Activated CD4-positive, alpha-beta T cell treated with anti-CD3 and anti-CD28 coated beads, Interleukin-2, amount 10 ng/mL, durations not matched to agents 7 days and 5 days (primary cell): ENCODE measurements around the gene SH2D4B. TPM values are rescaled to one million over a fixed set of nuclear protein-coding genes. Genes with fewer than 3 reads are reported as not detected.

ENCODE experiments used
- CTCF ChIA-PET: fragments of 350-600 bp; sonication (Branson Sonifier 250); formaldehyde crosslinking; loops from one replicate; lab custom pipeline; 2021; ENCODE audit warnings: antibody characterized with exemption; lab: Charles Lee
- POLR2A ChIA-PET: fragments of 350-600 bp; sonication (Branson Sonifier 250); formaldehyde crosslinking; loops from one replicate; lab custom pipeline; 2021; ENCODE audit warnings: antibody characterized with exemption; lab: Charles Lee
- DNase-seq: peaks from one replicate; pipeline ENCODE4 v3.0.0-alpha.2; 2020
- H3K27ac Mint-ChIP-seq: one replicate; pipeline ENCODE4 v1.8.0; 2021; ENCODE audit warnings: mild to moderate bottlenecking, moderate library complexity, mixed read lengths
- H3K27me3 Mint-ChIP-seq: one replicate; pipeline ENCODE4 v1.8.0; 2021; ENCODE audit warnings: mixed read lengths
- H3K36me3 Mint-ChIP-seq: one replicate; pipeline ENCODE4 v1.8.0; 2021; ENCODE audit warnings: low read depth, mixed read lengths
- H3K4me1 Mint-ChIP-seq: one replicate; pipeline ENCODE4 v1.8.0; 2021; ENCODE audit warnings: mixed read lengths
- H3K4me3 Mint-ChIP-seq: one replicate; pipeline ENCODE4 v1.8.0; 2021; ENCODE audit warnings: mild to moderate bottlenecking, moderate library complexity, mixed read lengths
- H3K9me3 Mint-ChIP-seq: one replicate; pipeline ENCODE4 v1.8.0; 2021; ENCODE audit warnings: mixed read lengths
- total RNA-seq, 2 experiments: library from RNA; stranded (reverse); gene quantifications; one replicate each; pipeline ENCODE4 v1.2.3, GENCODE V29; 2021

Gene SH2D4B
- total RNA-seq: under 1 TPM; 0.07 to 0.10 TPM

- Mint-ChIP-seq H3K27ac (peak within 1 kb of the TSS; percentile 94), H3K9me3 (no peaks in the 10 kb centered on the region), H3K4me3 (peak within 1 kb of the TSS; percentile 58), H3K27me3 (no peaks in the 10 kb centered on the region), H3K36me3 (peaks cover 3% of the 10 kb centered on the region), H3K4me1 (peaks cover 21% of the 10 kb centered on the region)
- DNase-seq: no peak
- CTCF ChIA-PET: interaction anchor here (1.1 to 1.7 kb wide), 3 partner anchors 9 to 94 kb away, joined by 4 to 10 read pairs (median 5); no protein-coding TSS in a partner anchor
- POLR2A ChIA-PET: no interaction called here
These were observed at the start of gene SH2D4B for GRCh38 chr10:80537736-80538480. Gene SH2D4B (plus strand): TSS chr10:80537902. CDS start chr10:80538332, 430 bp downstream.

- peaks cover 84% of the 10 kb centered on the region for H3K36me3 Mint-ChIP-seq
- POLR2A ChIA-PET: no interaction called here
- no peaks in the 10 kb centered on the region for H3K9me3 Mint-ChIP-seq
- peak overlapping the region; percentile 89 for H3K27ac Mint-ChIP-seq
- no peaks in the 10 kb centered on the region for H3K27me3 Mint-ChIP-seq
- H3K4me3 Mint-ChIP-seq: peak overlapping the region; percentile 64
- DNase-seq: no peak
- peaks cover 99% of the 10 kb centered on the region for H3K4me1 Mint-ChIP-seq
- CTCF ChIA-PET: interaction anchor here (1.2 to 7.9 kb wide), 6 partner anchors 10 to 81 kb away, joined by 3 to 58 read pairs (median 6); partner anchors contain the start of gene PRXL2A
These were observed 49.1 kb upstream of the SH2D4B start for GRCh38 chr10:80488539-80489066.

- ChIA-PET CTCF (interaction anchor here (1.2 to 7.9 kb wide), 5 partner anchors 9 to 81 kb away, joined by 3 to 58 read pairs (median 6); partner anchors contain the start of gene PRXL2A), POLR2A (no interaction called here)
- Mint-ChIP-seq H3K36me3 (peaks cover 85% of the 10 kb centered on the region), H3K27ac (peak overlapping the region; percentile 38), H3K4me3 (peak overlapping the region; percentile 6), H3K4me1 (peaks cover 100% of the 10 kb centered on the region), H3K27me3 (no peaks in the 10 kb centered on the region), H3K9me3 (no peaks in the 10 kb centered on the region)
- DNase-seq: no peak
These were observed 48.2 kb upstream of the SH2D4B start for GRCh38 chr10:80489371-80490112.

- ChIA-PET POLR2A (no interaction called here), CTCF (interaction anchor here (1.0 to 1.9 kb wide), 6 partner anchors 9 to 47 kb away, joined by 3 to 5 read pairs (median 3); no protein-coding TSS in a partner anchor)
- Mint-ChIP-seq H3K36me3 (peaks cover 86% of the 10 kb centered on the region), H3K27ac (peak overlapping the region; percentile 70), H3K4me1 (peaks cover 100% of the 10 kb centered on the region), H3K9me3 (peaks cover 4% of the 10 kb centered on the region), H3K4me3 (no peak overlapping the region), H3K27me3 (no peaks in the 10 kb centered on the region)
- DNase-seq: no peak
These were observed 46.2 kb upstream of the SH2D4B start for GRCh38 chr10:80491251-80492102.

- Mint-ChIP-seq H3K4me1 (peaks cover 100% of the 10 kb centered on the region), H3K36me3 (peaks cover 94% of the 10 kb centered on the region), H3K9me3 (peaks cover 5% of the 10 kb centered on the region), H3K4me3 (peak overlapping the region; percentile 3), H3K27me3 (no peaks in the 10 kb centered on the region), H3K27ac (peak overlapping the region; percentile 78)
- ChIA-PET POLR2A (no interaction called here), CTCF (interaction anchor here (0.6 to 1.9 kb wide), 9 partner anchors 9 to 32 kb away, joined by 3 to 9 read pairs (median 3); no protein-coding TSS in a partner anchor)
- no peak for DNase-seq
These were observed 44.7 kb upstream of the SH2D4B start for GRCh38 chr10:80492848-80493521.

- Mint-ChIP-seq H3K9me3 (peaks cover 5% of the 10 kb centered on the region), H3K4me3 (peak overlapping the region; percentile 37), H3K36me3 (peaks cover 94% of the 10 kb centered on the region), H3K27me3 (no peaks in the 10 kb centered on the region), H3K27ac (peak overlapping the region; percentile 78), H3K4me1 (peaks cover 100% of the 10 kb centered on the region)
- ChIA-PET POLR2A (no interaction called here), CTCF (interaction anchor here (0.9 to 1.9 kb wide), 5 partner anchors 10 to 33 kb away, joined by 3 to 9 read pairs (median 3); no protein-coding TSS in a partner anchor)
- DNase-seq: peak; percentile 49
These were observed 44.1 kb upstream of the SH2D4B start for GRCh38 chr10:80493522-80494051.

GRCh38 chr10:80496555-80497172 is 41.0 kb upstream of the SH2D4B start:
- peak overlapping the region; percentile 2 for H3K4me3 Mint-ChIP-seq
- H3K36me3 Mint-ChIP-seq: peaks cover 87% of the 10 kb centered on the region

GRCh38 chr10:80497187-80498077 is 40.3 kb upstream of the SH2D4B start:
- peaks cover 85% of the 10 kb centered on the region for H3K36me3 Mint-ChIP-seq
- peaks cover 98% of the 10 kb centered on the region for H3K4me1 Mint-ChIP-seq
- H3K27me3 Mint-ChIP-seq: no peaks in the 10 kb centered on the region
- ChIA-PET CTCF (interaction anchor here (0.6 to 9.8 kb wide), 11 partner anchors 8 to 115 kb away, joined by 3 to 118 read pairs (median 5); partner anchors contain the start of gene PRXL2A), POLR2A (interaction anchor here (1.0 kb wide), 1 partner anchor 25 kb away, joined by 3 read pairs; no protein-coding TSS in a partner anchor)
- peak; percentile 27 for DNase-seq
- H3K27ac Mint-ChIP-seq: peak overlapping the region; percentile 89
- H3K9me3 Mint-ChIP-seq: peaks cover 5% of the 10 kb centered on the region
- H3K4me3 Mint-ChIP-seq: peak overlapping the region; percentile 39

More at GRCh38 chr10:80496555-80497172, 41.0 kb upstream of the SH2D4B start:
- H3K27ac Mint-ChIP-seq: peak overlapping the region; percentile 89
- no peak for DNase-seq
- H3K9me3 Mint-ChIP-seq: peaks cover 5% of the 10 kb centered on the region
- ChIA-PET CTCF (interaction anchor here (0.7 to 6.4 kb wide), 5 partner anchors 9 to 37 kb away, joined by 3 to 58 read pairs (median 3); no protein-coding TSS in a partner anchor), POLR2A (no interaction called here)
- no peaks in the 10 kb centered on the region for H3K27me3 Mint-ChIP-seq
- H3K4me1 Mint-ChIP-seq: peaks cover 98% of the 10 kb centered on the region

- CTCF ChIA-PET: interaction anchor here (0.6 to 9.8 kb wide), 16 partner anchors 10 to 118 kb away, joined by 3 to 118 read pairs (median 4); partner anchors contain the start of gene PRXL2A
- Mint-ChIP-seq H3K4me1 (peaks cover 98% of the 10 kb centered on the region), H3K4me3 (peak overlapping the region; percentile 40)
These were observed 39.4 kb upstream of the SH2D4B start for GRCh38 chr10:80498078-80498832.

More at GRCh38 chr10:80498078-80498832, 39.4 kb upstream of the SH2D4B start:
- DNase-seq: no peak
- peaks cover 82% of the 10 kb centered on the region for H3K36me3 Mint-ChIP-seq
- POLR2A ChIA-PET: interaction anchor here (1.0 to 1.7 kb wide), 2 partner anchors 26 to 42 kb away, joined by 3 to 6 read pairs; no protein-coding TSS in a partner anchor
- peaks cover 5% of the 10 kb centered on the region for H3K9me3 Mint-ChIP-seq
- H3K27ac Mint-ChIP-seq: peak overlapping the region; percentile 89
- no peaks in the 10 kb centered on the region for H3K27me3 Mint-ChIP-seq
